ENCODE data around the gene RNASEH2A.

RNASEH2A gene

DNA sequence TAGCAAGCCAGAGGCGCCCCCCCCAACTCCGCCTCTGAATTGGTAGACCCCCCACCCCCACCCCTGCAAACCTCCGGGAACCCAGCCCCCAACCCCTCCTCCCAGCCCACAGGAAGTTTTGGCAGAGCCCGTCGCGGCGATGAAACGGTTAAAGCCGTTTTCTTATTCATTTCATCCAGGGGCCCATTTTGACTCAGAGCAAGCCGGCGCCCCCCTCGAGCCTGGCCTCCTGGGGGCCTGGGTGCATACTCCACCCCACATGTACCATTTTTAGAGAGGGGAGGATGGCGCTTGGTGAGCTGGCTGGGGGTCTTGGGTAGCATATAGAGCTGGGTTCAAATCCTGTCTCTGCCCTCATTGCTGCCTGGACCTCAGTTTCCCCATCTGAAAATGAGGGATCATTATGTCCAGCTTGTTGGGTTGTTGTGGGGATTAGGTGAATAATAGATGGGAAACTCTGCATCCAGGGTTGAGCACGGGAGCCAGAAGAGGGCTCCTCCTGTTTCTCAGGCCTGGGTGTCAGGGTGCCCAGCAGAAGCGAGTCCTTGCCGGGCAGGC lies 23.0 kb upstream of the RNASEH2A start:
- DNase-seq (ENCODE audit: low spot score), result no peak

DNA sequence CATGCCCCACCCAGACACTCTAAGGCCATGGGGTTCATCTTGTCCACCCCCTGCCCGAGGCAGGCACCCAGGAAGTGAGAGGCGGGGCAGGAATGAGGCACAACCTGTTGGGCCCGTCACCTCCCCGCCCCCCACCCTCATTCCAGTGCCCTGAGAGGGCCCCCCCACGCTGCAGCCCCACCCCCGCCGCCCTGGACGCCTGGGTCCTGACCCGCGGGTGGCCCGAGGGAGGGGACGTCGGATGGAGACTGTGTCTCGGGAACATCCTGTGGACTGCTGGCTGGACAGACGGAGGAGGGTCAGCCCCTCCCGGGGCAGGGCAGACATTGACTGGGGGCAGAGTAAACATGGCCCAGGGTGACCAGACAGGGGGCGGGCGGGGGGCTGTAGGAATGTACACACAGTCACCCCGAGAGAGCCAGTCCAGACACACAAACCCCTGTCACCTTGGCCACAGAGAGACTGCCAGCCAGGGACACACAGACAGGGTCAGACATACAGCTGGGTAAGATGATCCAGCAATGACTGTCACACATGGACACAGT lies 22.5 kb upstream of the RNASEH2A start:
- no peak for DNase-seq (ENCODE audit: low spot score)

DNA sequence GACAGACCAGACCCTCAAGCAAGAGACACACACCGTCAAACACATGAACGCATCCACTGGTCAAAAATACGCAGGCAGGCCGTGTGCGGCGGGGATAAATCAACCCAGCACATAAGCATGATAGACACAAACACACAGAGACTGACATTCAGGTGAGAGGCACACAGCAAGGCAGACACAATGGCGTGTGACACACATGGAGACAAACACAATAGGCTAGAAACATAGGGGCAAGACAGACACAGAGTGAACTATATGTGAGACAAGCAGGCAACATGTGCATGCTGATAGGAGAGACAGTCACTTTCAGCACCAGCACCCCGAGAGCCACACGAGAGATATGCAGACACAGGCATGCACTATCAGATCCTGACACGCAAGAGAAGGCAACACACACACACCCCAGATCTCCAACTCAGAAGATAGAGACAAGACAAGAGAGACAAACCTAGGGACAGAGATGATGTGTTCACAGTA lies 22.0 kb upstream of the RNASEH2A start:
- DNase-seq (ENCODE audit: low spot score), result peak; percentile 56

DNA sequence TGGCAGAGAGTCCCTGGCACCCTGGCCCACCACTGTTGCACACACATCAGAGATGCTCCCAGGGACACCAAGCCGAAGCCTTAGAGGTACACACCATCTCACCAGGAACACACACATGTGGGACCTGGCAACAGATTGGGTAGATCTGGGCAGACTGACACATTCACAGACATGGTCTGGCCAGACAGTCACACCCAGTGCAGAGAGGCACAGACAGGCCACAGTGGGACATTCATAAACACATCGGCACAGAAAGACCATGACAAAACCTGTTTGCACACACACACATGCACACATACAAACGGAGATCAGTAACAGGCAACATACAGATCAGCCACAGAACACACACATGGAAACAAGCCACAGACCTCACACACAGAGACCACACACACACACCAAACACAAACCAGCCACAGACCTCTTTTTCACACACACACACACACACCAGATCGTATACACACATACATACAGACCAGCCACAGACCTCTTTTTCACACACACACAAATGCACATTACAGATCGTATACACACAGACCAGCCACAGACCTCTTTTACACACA lies 21.4 kb upstream of the RNASEH2A start:
- DNase-seq (ENCODE audit: low spot score), result no peak

DNA sequence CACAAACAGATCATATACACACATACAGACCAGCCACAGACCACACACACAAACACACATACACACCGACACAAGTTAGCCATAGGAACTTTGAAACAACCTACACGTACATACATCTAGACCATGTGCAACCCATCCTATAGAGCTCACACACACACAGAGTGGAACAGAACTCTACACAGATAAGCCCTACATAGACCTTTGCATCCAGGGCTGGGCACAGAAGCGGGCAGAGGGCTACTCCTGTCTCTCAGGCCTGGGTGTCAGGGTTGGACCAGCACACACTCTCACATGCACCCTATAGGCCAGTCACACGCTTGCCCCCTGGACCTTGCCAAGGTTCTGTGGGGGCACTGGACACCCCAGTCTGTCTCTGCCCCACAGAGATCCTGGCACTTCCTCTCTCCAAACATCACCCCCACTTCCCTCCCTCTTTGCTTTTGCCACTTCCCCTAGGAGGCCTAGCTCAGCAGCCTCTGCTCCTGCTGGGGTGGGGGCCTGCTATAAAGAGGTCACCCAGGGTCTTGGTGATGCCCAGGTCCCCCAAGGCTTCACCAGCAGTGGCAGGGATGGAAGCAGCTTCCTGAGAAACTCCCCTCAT lies 20.9 kb upstream of the RNASEH2A start:
- no peak for DNase-seq (ENCODE audit: low spot score)

DNA sequence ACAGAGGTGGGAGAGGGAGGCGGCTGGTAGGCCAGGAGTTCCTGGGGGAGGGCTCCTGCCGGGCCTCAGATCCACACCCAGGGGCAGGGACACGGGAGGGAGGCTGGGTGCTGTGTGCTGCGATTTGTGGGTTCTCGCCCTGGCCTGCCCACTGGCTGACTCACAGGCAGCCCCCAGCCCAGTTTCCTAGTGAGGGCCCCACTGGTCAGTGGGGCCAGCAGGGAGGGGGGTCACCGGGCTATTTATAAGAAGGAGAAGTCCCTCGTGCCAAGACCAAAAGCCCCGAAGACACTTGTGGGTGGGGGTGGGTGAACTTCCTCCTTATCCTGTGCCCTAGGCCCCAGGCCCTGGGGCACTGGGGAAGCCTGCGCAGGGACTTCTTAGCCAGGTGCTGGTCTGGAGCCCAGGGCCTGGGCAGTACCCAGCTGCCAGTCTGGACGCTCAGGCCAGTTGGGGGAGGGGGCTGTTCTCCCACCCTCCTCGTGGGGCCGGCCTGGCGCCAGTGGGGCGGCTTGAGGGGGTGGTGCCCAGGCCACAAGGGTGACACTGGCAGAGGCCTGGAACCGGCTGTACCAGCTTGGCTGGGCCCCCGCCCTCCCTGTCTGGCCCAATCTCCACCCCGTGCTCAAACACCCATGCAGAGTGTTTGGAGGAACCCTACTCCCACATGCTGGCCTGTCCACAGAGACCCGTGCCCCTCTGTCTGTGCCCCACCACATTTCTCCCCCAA lies 20.1 kb upstream of the RNASEH2A start:
- peak; percentile 54 for DNase-seq (ENCODE audit: low spot score)

DNA sequence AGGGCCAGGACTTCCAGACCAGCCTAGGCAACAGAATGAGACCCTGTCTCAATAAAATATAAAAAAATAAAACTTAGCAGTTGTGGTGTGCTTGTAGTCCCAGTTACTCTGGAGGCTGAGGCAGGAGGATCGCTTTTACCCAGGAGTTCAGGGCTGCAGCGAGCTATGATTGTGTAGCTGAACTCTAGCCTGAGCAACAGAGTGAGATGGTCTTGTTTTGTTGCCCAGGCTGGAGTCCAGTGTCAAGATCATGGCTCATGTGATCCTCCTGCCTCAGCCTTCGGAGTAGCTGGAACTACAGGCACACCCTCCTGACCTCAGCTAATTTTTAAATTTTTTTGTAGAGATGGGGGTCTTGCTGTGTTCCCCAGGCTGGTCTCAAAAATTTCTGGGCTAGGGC lies 19.4 kb upstream of the RNASEH2A start:
- no peak for DNase-seq (ENCODE audit: low spot score)

DNA sequence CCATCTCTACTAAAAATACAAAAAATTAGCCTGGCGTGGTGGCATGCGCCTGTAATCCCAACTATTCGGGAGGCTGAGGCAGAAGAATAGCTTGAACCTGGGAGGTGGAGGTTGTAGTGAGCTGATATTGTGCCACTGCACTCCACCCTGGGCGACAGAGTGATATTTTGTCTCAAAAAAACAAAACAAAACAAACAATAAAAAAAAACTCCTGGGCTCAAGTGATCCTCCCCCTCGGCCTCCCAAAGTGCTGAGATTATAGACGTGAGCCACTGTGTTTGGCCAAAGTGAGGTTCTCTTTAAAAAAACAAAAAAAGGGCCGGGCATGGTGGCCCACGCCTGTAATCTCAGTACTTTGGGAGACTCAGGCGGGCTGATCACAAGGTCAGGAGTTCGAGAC lies 18.9 kb upstream of the RNASEH2A start:
- no peak for DNase-seq (ENCODE audit: low spot score)

DNA sequence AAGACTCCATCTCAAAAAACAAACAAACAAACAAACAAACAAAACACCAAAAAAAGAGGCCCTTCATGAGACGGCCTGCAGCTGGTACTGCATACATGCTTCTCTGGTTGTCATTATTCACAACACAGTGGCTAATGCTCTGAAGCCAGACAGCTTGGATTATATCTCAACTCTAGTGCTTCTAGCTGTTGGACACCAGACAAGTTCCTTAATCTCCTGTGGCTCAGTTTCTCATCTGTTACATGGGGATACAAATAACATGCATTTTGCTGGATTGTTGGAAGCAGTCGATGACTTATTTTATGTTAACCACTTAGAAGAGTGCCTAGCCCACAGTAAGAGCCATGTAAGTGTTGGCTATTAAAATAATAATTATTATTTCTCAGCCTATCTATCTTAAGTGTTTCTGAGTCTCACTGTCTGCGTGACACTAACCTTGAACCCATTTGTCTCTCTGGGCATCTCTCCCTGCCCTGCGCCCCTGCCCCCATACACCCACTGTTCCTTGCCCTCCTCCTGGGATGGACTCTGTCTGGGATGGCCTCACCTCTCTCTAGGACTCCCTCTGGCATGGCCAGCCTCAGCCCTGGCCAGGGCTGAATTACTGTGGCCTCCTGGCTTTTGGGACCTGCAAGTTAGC lies 18.2 kb upstream of the RNASEH2A start:
- peak; percentile 57 for DNase-seq (ENCODE audit: low spot score)

DNA sequence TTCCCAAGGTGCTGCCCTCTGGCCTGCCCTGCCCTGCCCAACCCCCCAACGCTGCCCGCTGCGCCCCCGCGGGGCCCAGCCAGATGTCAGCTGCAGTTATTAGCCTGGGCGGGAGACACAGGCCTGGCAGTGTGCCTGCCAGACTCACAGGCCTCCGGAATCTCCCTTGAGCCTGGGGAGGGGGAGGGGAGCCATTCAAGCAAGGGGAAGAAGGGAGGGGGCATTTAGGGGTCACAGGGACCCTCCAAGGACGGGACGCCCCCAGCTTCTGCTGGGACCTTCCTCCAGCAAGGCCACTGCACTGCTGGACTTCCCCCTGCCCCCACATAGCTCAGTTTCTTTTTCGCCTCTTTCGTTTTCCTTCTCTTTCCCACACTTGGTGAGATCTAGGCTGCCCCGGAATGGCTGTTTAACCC lies 17.7 kb upstream of the RNASEH2A start:
- peak; percentile 78 for DNase-seq (ENCODE audit: low spot score)

DNA sequence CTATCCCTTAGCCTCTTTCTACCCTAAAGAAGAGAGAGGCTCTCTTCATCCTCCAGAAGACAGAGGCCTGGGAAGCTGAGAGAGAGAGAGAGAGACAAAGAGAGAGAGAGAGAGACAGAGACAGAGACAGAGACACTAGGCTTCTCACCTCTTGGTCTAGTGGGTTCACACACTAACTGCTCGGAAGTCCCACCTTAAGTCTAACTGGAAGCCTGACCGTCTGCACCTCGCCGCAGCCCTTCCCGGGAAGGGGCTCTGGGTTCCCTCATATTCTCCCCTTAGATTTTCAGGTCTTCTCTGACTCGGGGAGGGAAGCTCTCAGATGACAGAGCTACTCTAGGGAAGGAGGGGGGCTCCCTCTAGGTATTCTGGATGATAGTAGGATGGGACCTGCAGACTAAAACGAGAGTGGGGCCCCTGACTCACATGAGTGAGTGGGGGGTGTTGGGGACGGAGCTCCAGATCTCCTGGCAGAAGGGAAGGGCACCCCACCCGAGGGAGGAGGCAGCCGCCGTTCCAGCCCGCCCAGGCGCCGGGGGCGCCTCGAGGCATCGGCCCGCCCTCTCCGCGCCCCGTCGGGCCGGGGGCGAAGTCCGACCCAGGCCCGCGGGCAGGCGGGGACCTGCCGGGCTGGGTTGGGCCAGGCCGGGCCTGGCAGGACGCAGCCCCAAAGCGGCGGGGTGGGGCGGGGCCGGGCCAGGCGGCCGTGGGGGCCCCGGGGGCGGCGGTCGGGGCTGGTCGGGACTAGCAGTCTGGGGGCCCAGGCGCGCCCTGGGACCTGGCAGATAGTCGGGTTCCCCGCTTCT lies 17.1 kb upstream of the RNASEH2A start:
- peak; percentile 64 for DNase-seq (ENCODE audit: low spot score)

DNA sequence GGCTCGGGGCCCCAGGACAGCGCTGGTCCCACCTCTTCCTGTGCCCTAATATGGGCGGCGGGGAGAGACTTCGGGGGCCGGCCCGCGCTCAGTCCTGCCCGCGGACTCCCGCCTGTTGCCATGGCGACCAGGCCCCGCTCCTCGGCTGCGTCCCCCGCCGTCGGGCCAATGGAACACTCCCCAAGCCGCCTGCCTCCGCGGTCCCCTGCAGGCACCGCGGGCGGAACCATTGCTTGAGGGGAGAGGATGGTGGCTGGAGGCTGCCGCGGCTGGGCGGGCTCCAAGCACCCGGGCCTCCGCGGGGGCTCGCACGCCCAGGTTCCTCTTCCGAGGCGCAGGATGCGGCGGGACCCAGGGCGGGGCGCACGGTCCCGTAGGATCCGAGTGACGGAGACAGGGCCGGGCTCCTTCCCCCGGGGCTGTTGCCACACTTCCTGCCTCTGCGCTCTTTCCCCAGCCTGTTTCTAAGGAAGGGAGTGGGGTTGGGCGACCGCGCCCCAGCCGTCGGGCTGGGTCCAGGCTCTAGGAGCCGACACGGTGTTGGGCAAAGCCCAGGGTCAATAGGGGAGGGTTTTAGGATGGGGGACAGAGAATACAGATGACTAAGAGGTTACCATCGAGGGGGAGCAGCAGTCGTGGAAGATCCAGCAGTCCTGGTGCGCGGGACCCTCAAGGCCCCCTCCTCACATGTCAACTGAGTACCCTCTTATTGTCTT lies 16.3 kb upstream of the RNASEH2A start:
- peak; percentile 98 for DNase-seq (ENCODE audit: low spot score)

DNA sequence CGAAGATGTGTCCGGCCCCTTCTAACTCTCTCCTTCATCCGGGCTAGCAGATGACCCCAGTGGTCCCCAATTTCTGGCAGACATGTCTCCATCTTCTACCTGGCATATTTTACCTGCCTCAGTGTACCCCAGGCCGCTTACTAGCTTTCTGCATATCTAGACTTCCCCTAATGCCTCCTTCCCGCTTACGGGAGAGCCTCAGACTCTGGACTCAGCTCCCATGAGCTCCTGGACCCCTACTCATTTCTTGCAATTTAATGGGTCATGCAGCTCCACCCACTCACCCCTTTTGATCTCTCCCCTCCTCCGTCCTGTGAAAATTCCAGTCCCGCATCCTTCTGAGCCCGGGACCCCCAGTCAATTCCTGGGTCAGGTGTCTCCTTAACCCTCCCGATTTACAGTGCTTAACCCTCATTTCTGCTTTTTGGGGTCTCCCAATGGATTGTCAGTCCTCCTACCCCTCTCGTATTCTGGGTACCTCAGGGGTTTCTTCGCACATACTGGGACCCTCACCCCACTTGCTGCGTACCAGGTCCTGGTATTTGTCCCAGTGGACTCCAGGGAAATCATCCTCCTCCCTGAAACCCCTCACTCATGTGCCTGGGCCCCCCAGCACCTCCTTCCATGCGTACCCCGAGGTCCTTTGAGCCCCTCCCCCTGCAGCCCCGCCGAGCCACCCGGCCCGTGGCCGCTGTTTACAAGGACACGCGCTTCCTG lies 15.6 kb upstream of the RNASEH2A start:
- DNase-seq (ENCODE audit: low spot score), result no peak

DNA sequence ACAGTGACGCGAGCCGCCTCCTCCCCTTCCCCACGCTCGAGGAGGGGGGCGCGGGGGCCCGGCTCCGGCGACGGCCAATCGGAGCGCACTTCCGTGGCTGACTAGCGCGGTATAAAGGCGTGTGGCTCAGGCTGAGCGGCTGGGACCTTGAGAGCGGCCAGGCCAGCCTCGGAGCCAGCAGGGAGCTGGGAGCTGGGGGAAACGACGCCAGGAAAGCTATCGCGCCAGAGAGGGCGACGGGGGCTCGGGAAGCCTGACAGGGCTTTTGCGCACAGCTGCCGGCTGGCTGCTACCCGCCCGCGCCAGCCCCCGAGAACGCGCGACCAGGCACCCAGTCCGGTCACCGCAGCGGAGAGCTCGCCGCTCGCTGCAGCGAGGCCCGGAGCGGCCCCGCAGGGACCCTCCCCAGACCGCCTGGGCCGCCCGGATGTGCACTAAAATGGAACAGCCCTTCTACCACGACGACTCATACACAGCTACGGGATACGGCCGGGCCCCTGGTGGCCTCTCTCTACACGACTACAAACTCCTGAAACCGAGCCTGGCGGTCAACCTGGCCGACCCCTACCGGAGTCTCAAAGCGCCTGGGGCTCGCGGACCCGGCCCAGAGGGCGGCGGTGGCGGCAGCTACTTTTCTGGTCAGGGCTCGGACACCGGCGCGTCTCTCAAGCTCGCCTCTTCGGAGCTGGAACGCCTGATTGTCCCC lies 14.9 kb upstream of the RNASEH2A start, which contains the start of gene JUNB:
TSS of gene JUNB (plus strand) at position 142 of the 706 bp plus-strand sequence. CDS start at position 428, 286 bp downstream.
- peak; percentile 96 for DNase-seq (ENCODE audit: low spot score)

DNA sequence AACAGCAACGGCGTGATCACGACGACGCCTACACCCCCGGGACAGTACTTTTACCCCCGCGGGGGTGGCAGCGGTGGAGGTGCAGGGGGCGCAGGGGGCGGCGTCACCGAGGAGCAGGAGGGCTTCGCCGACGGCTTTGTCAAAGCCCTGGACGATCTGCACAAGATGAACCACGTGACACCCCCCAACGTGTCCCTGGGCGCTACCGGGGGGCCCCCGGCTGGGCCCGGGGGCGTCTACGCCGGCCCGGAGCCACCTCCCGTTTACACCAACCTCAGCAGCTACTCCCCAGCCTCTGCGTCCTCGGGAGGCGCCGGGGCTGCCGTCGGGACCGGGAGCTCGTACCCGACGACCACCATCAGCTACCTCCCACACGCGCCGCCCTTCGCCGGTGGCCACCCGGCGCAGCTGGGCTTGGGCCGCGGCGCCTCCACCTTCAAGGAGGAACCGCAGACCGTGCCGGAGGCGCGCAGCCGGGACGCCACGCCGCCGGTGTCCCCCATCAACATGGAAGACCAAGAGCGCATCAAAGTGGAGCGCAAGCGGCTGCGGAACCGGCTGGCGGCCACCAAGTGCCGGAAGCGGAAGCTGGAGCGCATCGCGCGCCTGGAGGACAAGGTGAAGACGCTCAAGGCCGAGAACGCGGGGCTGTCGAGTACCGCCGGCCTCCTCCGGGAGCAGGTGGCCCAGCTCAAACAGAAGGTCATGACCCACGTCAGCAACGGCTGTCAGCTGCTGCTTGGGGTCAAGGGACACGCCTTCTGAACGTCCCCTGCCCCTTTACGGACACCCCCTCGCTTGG lies 14.1 kb upstream of the RNASEH2A start:
- peak; percentile 90 for DNase-seq (ENCODE audit: low spot score)

DNA sequence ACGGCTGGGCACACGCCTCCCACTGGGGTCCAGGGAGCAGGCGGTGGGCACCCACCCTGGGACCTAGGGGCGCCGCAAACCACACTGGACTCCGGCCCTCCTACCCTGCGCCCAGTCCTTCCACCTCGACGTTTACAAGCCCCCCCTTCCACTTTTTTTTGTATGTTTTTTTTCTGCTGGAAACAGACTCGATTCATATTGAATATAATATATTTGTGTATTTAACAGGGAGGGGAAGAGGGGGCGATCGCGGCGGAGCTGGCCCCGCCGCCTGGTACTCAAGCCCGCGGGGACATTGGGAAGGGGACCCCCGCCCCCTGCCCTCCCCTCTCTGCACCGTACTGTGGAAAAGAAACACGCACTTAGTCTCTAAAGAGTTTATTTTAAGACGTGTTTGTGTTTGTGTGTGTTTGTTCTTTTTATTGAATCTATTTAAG lies 13.5 kb upstream of the RNASEH2A start:
- no peak for DNase-seq (ENCODE audit: low spot score)

DNA sequence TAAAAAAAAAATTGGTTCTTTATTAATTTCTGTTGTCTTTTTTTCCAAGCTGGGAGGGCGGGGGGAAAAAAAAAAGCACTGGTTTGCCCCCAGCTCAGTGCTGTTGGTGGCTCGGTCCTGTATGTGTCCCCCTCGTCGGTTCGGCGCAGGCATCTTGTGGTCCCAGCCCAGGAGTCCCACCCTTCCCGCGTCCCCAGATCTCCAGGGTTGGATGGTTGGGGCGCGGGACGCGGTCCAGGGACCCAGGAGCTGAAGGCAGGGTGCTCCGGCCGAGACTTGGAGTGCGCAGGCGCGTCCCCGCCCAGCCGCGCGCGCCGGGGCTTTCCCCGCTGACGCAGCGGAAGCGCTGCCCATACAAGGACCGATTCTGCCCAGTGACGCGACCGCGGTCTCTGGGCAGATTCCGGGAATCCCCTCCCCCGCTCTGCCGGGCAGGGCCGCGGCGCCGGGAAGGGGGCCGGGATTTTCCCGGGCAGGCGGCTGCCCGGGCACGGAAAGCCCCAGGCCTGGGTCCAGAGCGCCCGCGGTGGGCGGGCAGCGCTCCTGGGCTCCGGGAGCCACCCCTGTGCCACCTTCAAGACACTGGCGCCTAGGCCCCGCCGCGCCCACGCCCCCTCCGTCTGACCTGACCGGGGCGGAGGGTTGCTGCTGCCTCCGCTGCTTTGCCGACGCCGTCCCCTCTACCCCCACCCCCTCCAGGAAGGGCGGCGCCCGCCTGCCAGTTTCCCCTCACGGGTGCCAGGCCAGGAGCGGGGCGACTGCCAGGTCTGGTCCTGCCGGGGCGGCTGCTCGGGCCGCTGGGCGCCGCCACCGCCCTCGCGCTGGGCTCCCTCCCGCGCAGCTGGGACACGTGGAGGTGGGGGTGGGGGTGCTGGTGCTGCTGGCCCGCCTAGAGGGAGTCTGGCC lies 12.8 kb upstream of the RNASEH2A start:
- peak; percentile 95 for DNase-seq (ENCODE audit: low spot score)

All from NAMALWA (cell line).